ENCODE measurements around the gene TPGS1. TPM values are rescaled to one million over a fixed set of nuclear protein-coding genes. Genes with fewer than 3 reads are reported as not detected.

The TPGS1 gene
- total and polyA plus RNA-seq, 3 donors from 2014 or later = 5.4 to 104 (median 98.5) TPM

GRCh38 chr19:541699-542098 lies 34.4 kb downstream of the TPGS1 start:
- 89 to 90% methylated on average over 25 to 26 of the region's 26 CpGs for WGBS, 2 donors
- no peaks in the 10 kb centered on the region for H3K9me3 ChIP-seq
- H3K4me3 ChIP-seq = no peak overlapping the region
- no peaks in the 10 kb centered on the region for H3K27me3 ChIP-seq
- no peak overlapping the region for H3K27ac ChIP-seq
- no peaks in the 10 kb centered on the region for H3K4me1 ChIP-seq
- no peaks in the 10 kb centered on the region for H3K36me3 ChIP-seq (ENCODE audit: low read depth, missing control alignments)
- intact Hi-C loops (cut with DNase I; ENCODE audit: low total_unique reads) = no loop called here
- no peak for DNase-seq
- TF ChIP-seq POLR2A (IDR thresholded peaks at IDR 0.05) = no peak
- no peak for TF ChIP-seq CTCF (IDR thresholded peaks at IDR 0.05)

- Histone ChIP-seq H3K27me3 (no peaks in the 10 kb centered on the region), H3K4me3 (no peak overlapping the region), H3K9me3 (no peaks in the 10 kb centered on the region), H3K4me1 (no peaks in the 10 kb centered on the region), H3K27ac (no peak overlapping the region), H3K36me3 (ENCODE audit: low read depth, missing control alignments) (no peaks in the 10 kb centered on the region)
- intact Hi-C loops (cut with DNase I; ENCODE audit: low total_unique reads) = no loop called here
- 89% methylated on average over 30 of the region's 34 CpGs; no CpG with 5 or more reads in 1 of the 2 donors for WGBS, 2 donors
- DNase-seq = no peak
- TF ChIP-seq POLR2A (IDR thresholded peaks at IDR 0.05) = no peak
- TF ChIP-seq CTCF (IDR thresholded peaks at IDR 0.05) = no peak
Measured at GRCh38 chr19:542173-542866, 35.0 kb downstream of the TPGS1 start.

GRCh38 chr19:543910-544608 lies 36.8 kb downstream of the TPGS1 start, which contains the start of gene GZMM:
GZMM (plus strand) TSS chr19:544053; CDS start chr19:544072, 19 bp downstream.
- no peak for DNase-seq
- H3K9me3 ChIP-seq = no peaks in the 10 kb centered on the region
- H3K4me1 ChIP-seq = no peaks in the 10 kb centered on the region
- no peaks in the 10 kb centered on the region for H3K27me3 ChIP-seq
- intact Hi-C loops (cut with DNase I; ENCODE audit: low total_unique reads) = no loop called here
- 55 to 63% methylated on average over 16 to 31 of the region's 31 CpGs for WGBS, 2 donors
- H3K4me3 ChIP-seq = no peak within 1 kb of the TSS
- H3K27ac ChIP-seq = no peak within 1 kb of the TSS
- no peak for TF ChIP-seq CTCF (IDR thresholded peaks at IDR 0.05)
- TF ChIP-seq POLR2A (IDR thresholded peaks at IDR 0.05) = no peak
- no peaks in the 10 kb centered on the region for H3K36me3 ChIP-seq (ENCODE audit: low read depth, missing control alignments)

- WGBS, 2 donors = 77 to 88% methylated on average over 3 to 12 of the region's 15 CpGs
- H3K27ac ChIP-seq = no peak overlapping the region
- H3K36me3 ChIP-seq (ENCODE audit: low read depth, missing control alignments) = no peaks in the 10 kb centered on the region
- TF ChIP-seq POLR2A (IDR thresholded peaks at IDR 0.05) = no peak
- no peak for TF ChIP-seq CTCF (IDR thresholded peaks at IDR 0.05)
- H3K4me3 ChIP-seq = no peak overlapping the region
- H3K9me3 ChIP-seq = no peaks in the 10 kb centered on the region
- no peak for DNase-seq
- intact Hi-C loops (cut with DNase I; ENCODE audit: low total_unique reads) = no loop called here
- H3K4me1 ChIP-seq = no peaks in the 10 kb centered on the region
- no peaks in the 10 kb centered on the region for H3K27me3 ChIP-seq
Measured at GRCh38 chr19:547117-547516, 39.8 kb downstream of the TPGS1 start.

Measured in testis (tissue), 3 donors.